ENCODE results near the gene C11orf65.

The C11orf65 gene

GRCh38 chr11:108500721-108501120, 33.4 kb upstream of the C11orf65 start:
- no peak for TF ChIP-seq CTCF (conservative IDR thresholded peaks at IDR 0.05; ENCODE audit: low read length)
- H3K4me3 ChIP-seq (ENCODE audit: low read length) = no peak overlapping the region
- no peak for DNase-seq (ENCODE audit: low read depth)

GRCh38 chr11:108500169-108500568, 32.8 kb upstream of the C11orf65 start:
- no peak overlapping the region for H3K4me3 ChIP-seq (ENCODE audit: low read length)
- TF ChIP-seq CTCF (conservative IDR thresholded peaks at IDR 0.05; ENCODE audit: low read length) = no peak

GRCh38 chr11:108498816-108499408, 31.6 kb upstream of the C11orf65 start:
- no peak for DNase-seq (ENCODE audit: low read depth)
- no peak for TF ChIP-seq CTCF (conservative IDR thresholded peaks at IDR 0.05; ENCODE audit: low read length)
- peak overlapping the region; percentile 67 for H3K4me3 ChIP-seq (ENCODE audit: low read length)

More at GRCh38 chr11:108500169-108500568, 32.8 kb upstream of the C11orf65 start:
- DNase-seq (ENCODE audit: low read depth) = no peak

- DNase-seq (ENCODE audit: low read depth) = peak; percentile 41
- peak within 1 kb of the TSS; percentile 67 for H3K4me3 ChIP-seq (ENCODE audit: low read length)
- TF ChIP-seq CTCF (conservative IDR thresholded peaks at IDR 0.05; ENCODE audit: low read length) = no peak
Measured at GRCh38 chr11:108498046-108498815, 30.9 kb upstream of the C11orf65 start, which contains the start of gene POGLUT3. Gene POGLUT3, minus strand, starts transcription at chr11:108498384. Its CDS starts 18 bp downstream, at chr11:108498366.

GRCh38 chr11:108497317-108498045, 30.2 kb upstream of the C11orf65 start:
- DNase-seq (ENCODE audit: low read depth) = peak; percentile 98
- no peak for TF ChIP-seq CTCF (conservative IDR thresholded peaks at IDR 0.05; ENCODE audit: low read length)
- peak overlapping the region; percentile 67 for H3K4me3 ChIP-seq (ENCODE audit: low read length)

- peak; percentile 34 for DNase-seq (ENCODE audit: low read depth)
- H3K4me3 ChIP-seq (ENCODE audit: low read length) = peak overlapping the region; percentile 67
Measured at GRCh38 chr11:108496643-108497256, 29.4 kb upstream of the C11orf65 start.

More at GRCh38 chr11:108496643-108497256, 29.4 kb upstream of the C11orf65 start:
- no peak for TF ChIP-seq CTCF (conservative IDR thresholded peaks at IDR 0.05; ENCODE audit: low read length)

Data from AG10803 (cell line).